GM12878 (cell line): ENCODE data around the gene SFT2D3. TPM values are rescaled to one million over a fixed set of nuclear protein-coding genes. Genes with fewer than 3 reads are reported as not detected.

ENCODE experiments used
- ATAC-seq: fragments of 200-7000 bp; cut with Tn5 transposase; 3 replicates; pipeline ENCODE4 v1.9.1; 2020; ENCODE audit warnings: mild to moderate bottlenecking, moderate library complexity
- BruUV-seq: library from RNA; stranded (reverse); fragments of 400-500 nt; replicated peaks from 2 replicates; lab custom pipeline; 2021; lab: Mats Ljungman, UMichigan
- CTCF ChIA-PET: fragments of 300-600 bp; sonication (Branson Sonifier 250); formaldehyde crosslinking; extraction: SDS; loops from one replicate; lab custom pipeline; 2021; ENCODE audit warnings: inconsistent platforms; lab: Yijun Ruan, JAX
- POLR2A ChIA-PET: fragments of 350-600 bp; formaldehyde crosslinking; extraction: SDS; loops from one replicate; lab custom pipeline; 2021; ENCODE audit warnings: inconsistent platforms; lab: Charles Lee
- RAD21 ChIA-PET: fragments of 300-600 bp; sonication (Branson Sonifier 250); formaldehyde crosslinking; loops from one replicate; lab custom pipeline; 2023; ENCODE audit warnings: antibody characterized with exemption; ENCODE audit not compliant: unreplicated experiment; lab: Charles Lee
- SMC1A ChIA-PET: fragments of 300-600 bp; sonication (Branson Sonifier 250); formaldehyde crosslinking; loops from one replicate; lab custom pipeline; 2023; ENCODE audit not compliant: unreplicated experiment, uncharacterized antibody; lab: Charles Lee
- DNase-seq: peaks from one replicate; pipeline ENCODE4 v3.0.0-alpha.2; 2011; ENCODE audit warnings: low read depth, low spot score
- FAIRE-seq: peaks from 3 replicates; lab custom pipeline; 2011; peaks lifted over from hg19 to GRCh38; lab: Jason Lieb, UNC
- H2AFZ ChIP-seq: 2 replicates; pipeline ENCODE4 v1.6.0; 2011; ENCODE audit warnings: low read depth, low read length, control low read depth; ENCODE audit not compliant: control insufficient read depth
- H3K27ac ChIP-seq: 2 replicates; pipeline ENCODE4 v1.5.1; 2011; ENCODE audit warnings: control low read depth; ENCODE audit not compliant: control insufficient read depth, insufficient read depth
- H3K27me3 ChIP-seq, 2 experiments: replicated peaks in 1 of 2; 2 replicates each; pipeline versions ENCODE4 v1.6.0 to v1.6.1; 2011; ENCODE audit warnings: low read length in 1 of 2; ENCODE audit not compliant: control insufficient read depth in 2 of 2, insufficient read depth in 2 of 2
- H3K36me3 ChIP-seq, 2 experiments: 2 replicates each; pipeline ENCODE4 v1.5.1; 2011; ENCODE audit warnings: low read length in 1 of 2; ENCODE audit not compliant: control insufficient read depth in 2 of 2, insufficient read depth in 2 of 2
- H3K4me1 ChIP-seq: 2 replicates; pipeline ENCODE4 v1.6.1; 2011; ENCODE audit warnings: mild to moderate bottlenecking, low read length, moderate library complexity, mixed read lengths; ENCODE audit not compliant: control insufficient read depth, insufficient read depth
- H3K4me2 ChIP-seq: 2 replicates; pipeline ENCODE4 v1.6.0; 2011; ENCODE audit warnings: control low read depth; ENCODE audit not compliant: control insufficient read depth, insufficient read depth
- H3K4me3 ChIP-seq: fragments of 200-600 bp; sonication (generic); 2 replicates; pipeline ENCODE4 v1.5.1; 2016
- H3K79me2 ChIP-seq: 2 replicates; pipeline ENCODE4 v1.6.0; 2011; ENCODE audit warnings: low read length; ENCODE audit not compliant: control insufficient read depth, insufficient read depth
- H3K9ac ChIP-seq: 2 replicates; pipeline ENCODE4 v1.8.0; 2011; ENCODE audit warnings: low read length, control low read depth, mixed read lengths; ENCODE audit not compliant: control insufficient read depth, insufficient read depth
- H3K9me3 ChIP-seq: replicated peaks from 3 replicates; pipeline ENCODE4 v1.5.1; 2011; ENCODE audit warnings: mild to moderate bottlenecking, low read length; ENCODE audit not compliant: control insufficient read depth, insufficient read depth
- H4K20me1 ChIP-seq: 2 replicates; pipeline ENCODE4 v1.6.0; 2011; ENCODE audit not compliant: control insufficient read depth, insufficient read depth
- EGR1 ChIP-seq, 2 experiments: IDR thresholded peaks; 1 replicate in 1 of 2; 2 replicates in 1 of 2; pipeline ENCODE4 v1.6.1; 2011 to 2012; ENCODE audit warnings: low read depth in 2 of 2, low read length in 2 of 2, borderline replicate concordance in 1 of 2, mild to moderate bottlenecking in 1 of 2, moderate library complexity in 1 of 2
- KLF5 ChIP-seq: fragments of 450-650 bp; IDR thresholded peaks from 2 replicates; pipeline ENCODE4 v1.6.1; 2014; ENCODE audit warnings: mild to moderate bottlenecking; ENCODE audit not compliant: partially characterized antibody
- LARP7 ChIP-seq: fragments of 450-650 bp; IDR thresholded peaks from 2 replicates; pipeline ENCODE4 v1.6.1; 2017; ENCODE audit warnings: mild to moderate bottlenecking
- RELB ChIP-seq: fragments of 450-650 bp; IDR thresholded peaks from 2 replicates; pipeline ENCODE4 v1.6.1; 2017; ENCODE audit warnings: low read depth, mild to moderate bottlenecking, moderate library complexity
- ZBTB40 ChIP-seq: fragments of 450-650 bp; IDR thresholded peaks from 2 replicates; pipeline ENCODE4 v1.6.1; 2016; ENCODE audit warnings: mild to moderate bottlenecking, moderate library complexity, borderline replicate concordance
- ZNF687 ChIP-seq: fragments of 450-650 bp; IDR thresholded peaks from 2 replicates; pipeline ENCODE4 v1.6.1; 2017; ENCODE audit warnings: mild to moderate bottlenecking, moderate library complexity
- WGBS: methylation state at CpG from one replicate; pipeline ENCODE4 v1.1.6; 2016; ENCODE audit warnings: low lambda C conversion rate; ENCODE audit not compliant: insufficient replicate concordance, insufficient coverage; ENCODE audit errors: missing lambda C conversion rate; 5-methylcytosine and 5-hydroxymethylcytosine counted together
- in situ Hi-C: fragments of 300-500 bp; cut with MboI; formaldehyde crosslinking; loops from 9 replicates; pipeline ENCODE4 v1.14.3; 2018; ENCODE audit warnings: mixed read lengths
- intact Hi-C: fragments of 100-400 bp; cut with micrococcal nuclease; formaldehyde crosslinking; loops from one replicate; pipeline ENCODE4 v1.14.2; 2022; ENCODE audit not compliant: unreplicated experiment
- polyA plus RNA-seq, 11 experiments: library from polyadenylated mRNA; depleted of rRNA in 4 of 11; unstranded in 6 of 11; stranded (reverse) in 5 of 11; fragments of >200 nt; fragmentation: Nextera tagmentation in 4 of 11; fragmentation: Illumina TruSeq in 1 of 11; extraction: Ambion mirVana in 4 of 11; extraction: Trizol in 1 of 11; gene quantifications; 1 replicate in 1 of 11; 2 replicates in 10 of 11; pipeline versions ENCODE4 v1.2.1 to v1.2.3, GENCODE V29; 2011 to 2016; ENCODE audit warnings: inconsistent platforms in 2 of 11, missing spikeins in 2 of 11, low read depth in 1 of 11
- total RNA-seq, 4 experiments: library from RNA; depleted of rRNA in 3 of 4; stranded (reverse); fragments of >200 nt in 3 of 4; fragmentation: Illumina TruSeq in 1 of 4; extraction: Trizol in 1 of 4; gene quantifications; 2 replicates each; pipeline versions ENCODE4 v1.2.1 to v1.2.3, GENCODE V29; 2013 to 2021
- TF ChIP-seq, protein P1 (sequence below): fragments of 450-650 bp; IDR thresholded peaks from 2 replicates; pipeline ENCODE4 v1.6.1; 2018; ENCODE audit warnings: mild to moderate bottlenecking, low read depth, moderate library complexity; ENCODE audit not compliant: partially characterized antibody

Gene SFT2D3
- total and polyA plus RNA-seq, 10 of the 15 experiments (the other 5 are each of a cell fraction or from before 2014, with no cell fraction given): 4.2 to 8.4 (median 6.6) TPM; not detected in 4

DNA sequence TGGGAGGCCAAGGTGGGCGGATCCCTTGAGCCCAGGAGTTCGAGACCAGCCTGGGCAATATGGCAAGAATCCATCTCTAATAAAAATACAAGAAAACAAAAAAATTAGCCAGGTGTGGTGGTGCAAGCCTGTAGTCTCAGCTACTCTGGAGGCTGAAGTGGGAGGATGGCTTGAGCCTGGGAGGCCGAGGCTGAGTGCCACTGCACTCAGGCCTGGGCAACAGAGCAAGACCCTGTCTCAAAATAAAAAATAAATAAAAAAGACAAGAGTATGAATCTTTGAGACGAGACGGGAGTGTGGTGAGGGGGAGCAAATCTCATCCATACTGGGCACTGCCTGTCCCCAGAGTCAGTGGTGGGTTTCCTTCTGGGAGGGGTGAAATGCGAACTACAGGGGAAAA lies 43.2 kb upstream of the SFT2D3 start:
- Histone ChIP-seq H3K27ac (no peak overlapping the region), H3K9me3 (no peaks in the 10 kb centered on the region), H3K4me2 (no peak overlapping the region), H3K27me3 (peaks cover under 1 to 2% of the 10 kb centered on the region in 2 experiments; a peak in 3 of 4 replicates), H3K36me3 (no peaks in the 10 kb centered on the region), H3K4me3 (no peak overlapping the region), H3K9ac (no peak overlapping the region), H3K79me2 (no peaks in the 10 kb centered on the region), H4K20me1 (no peaks in the 10 kb centered on the region), H3K4me1 (no peaks in the 10 kb centered on the region), H2AFZ (no peak overlapping the region)
- ATAC-seq: no peak
- ChIA-PET CTCF (no interaction called here), RAD21 (no interaction called here), SMC1A (no interaction called here), POLR2A (no interaction called here)
- intact Hi-C loops (no loop called here), in situ Hi-C loops (no loop called here)
- no peak for FAIRE-seq
- BruUV-seq: no TSS peak
- TF ChIP-seq EGR1 (IDR thresholded peaks at IDR 0.05; ENCODE audit: borderline replicate concordance in 1 of 2, low read depth in 2 of 2, low read length in 2 of 2): no peak
- no peak for TF ChIP-seq RELB
- no peak for TF ChIP-seq LARP7
- no peak for TF ChIP-seq KLF5
- TF ChIP-seq, protein P1, sequence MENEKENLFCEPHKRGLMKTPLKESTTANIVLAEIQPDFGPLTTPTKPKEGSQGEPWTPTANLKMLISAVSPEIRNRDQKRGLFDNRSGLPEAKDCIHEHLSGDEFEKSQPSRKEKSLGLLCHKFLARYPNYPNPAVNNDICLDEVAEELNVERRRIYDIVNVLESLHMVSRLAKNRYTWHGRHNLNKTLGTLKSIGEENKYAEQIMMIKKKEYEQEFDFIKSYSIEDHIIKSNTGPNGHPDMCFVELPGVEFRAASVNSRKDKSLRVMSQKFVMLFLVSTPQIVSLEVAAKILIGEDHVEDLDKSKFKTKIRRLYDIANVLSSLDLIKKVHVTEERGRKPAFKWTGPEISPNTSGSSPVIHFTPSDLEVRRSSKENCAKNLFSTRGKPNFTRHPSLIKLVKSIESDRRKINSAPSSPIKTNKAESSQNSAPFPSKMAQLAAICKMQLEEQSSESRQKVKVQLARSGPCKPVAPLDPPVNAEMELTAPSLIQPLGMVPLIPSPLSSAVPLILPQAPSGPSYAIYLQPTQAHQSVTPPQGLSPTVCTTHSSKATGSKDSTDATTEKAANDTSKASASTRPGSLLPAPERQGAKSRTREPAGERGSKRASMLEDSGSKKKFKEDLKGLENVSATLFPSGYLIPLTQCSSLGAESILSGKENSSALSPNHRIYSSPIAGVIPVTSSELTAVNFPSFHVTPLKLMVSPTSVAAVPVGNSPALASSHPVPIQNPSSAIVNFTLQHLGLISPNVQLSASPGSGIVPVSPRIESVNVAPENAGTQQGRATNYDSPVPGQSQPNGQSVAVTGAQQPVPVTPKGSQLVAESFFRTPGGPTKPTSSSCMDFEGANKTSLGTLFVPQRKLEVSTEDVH: no peak
- TF ChIP-seq ZNF687: no peak
- TF ChIP-seq ZBTB40: no peak
- no peak for DNase-seq
- 11% methylated on average over 6 of the region's 6 CpGs for WGBS
